ENCODE measurements around the gene NHSL2. TPM values are rescaled to one million over a fixed set of nuclear protein-coding genes. Genes with fewer than 3 reads are reported as not detected.

NHSL2 gene
- total and polyA plus RNA-seq, 2 experiments from 2014 or later = 4.7 to 9.5 TPM

DNA sequence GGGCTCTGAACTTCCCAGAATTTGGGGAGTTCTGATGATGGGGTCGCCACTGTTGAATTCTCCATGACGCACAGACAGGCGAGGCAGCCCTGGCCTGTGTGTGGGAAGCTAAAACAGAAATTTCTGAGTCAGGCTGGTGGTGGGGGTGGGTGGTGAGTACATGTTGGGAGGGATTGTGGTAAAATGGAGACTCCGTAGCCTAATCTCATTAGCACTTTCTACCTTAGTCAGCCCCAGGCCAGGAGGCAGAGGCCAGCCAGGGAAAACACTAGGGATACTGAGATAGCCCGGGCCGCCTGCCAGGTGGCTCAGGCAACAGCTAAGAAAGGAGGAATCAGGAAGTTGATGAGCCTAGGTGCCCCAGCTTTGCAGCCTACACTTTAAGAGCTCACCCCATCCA lies 39.3 kb upstream of the NHSL2 start (continued):
- TF ChIP-seq, protein P1, sequence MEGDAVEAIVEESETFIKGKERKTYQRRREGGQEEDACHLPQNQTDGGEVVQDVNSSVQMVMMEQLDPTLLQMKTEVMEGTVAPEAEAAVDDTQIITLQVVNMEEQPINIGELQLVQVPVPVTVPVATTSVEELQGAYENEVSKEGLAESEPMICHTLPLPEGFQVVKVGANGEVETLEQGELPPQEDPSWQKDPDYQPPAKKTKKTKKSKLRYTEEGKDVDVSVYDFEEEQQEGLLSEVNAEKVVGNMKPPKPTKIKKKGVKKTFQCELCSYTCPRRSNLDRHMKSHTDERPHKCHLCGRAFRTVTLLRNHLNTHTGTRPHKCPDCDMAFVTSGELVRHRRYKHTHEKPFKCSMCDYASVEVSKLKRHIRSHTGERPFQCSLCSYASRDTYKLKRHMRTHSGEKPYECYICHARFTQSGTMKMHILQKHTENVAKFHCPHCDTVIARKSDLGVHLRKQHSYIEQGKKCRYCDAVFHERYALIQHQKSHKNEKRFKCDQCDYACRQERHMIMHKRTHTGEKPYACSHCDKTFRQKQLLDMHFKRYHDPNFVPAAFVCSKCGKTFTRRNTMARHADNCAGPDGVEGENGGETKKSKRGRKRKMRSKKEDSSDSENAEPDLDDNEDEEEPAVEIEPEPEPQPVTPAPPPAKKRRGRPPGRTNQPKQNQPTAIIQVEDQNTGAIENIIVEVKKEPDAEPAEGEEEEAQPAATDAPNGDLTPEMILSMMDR (conservative IDR thresholded peaks at IDR 0.05; ENCODE audit: low read depth in 2 of 2) = no peak
- TF ChIP-seq, protein P2, sequence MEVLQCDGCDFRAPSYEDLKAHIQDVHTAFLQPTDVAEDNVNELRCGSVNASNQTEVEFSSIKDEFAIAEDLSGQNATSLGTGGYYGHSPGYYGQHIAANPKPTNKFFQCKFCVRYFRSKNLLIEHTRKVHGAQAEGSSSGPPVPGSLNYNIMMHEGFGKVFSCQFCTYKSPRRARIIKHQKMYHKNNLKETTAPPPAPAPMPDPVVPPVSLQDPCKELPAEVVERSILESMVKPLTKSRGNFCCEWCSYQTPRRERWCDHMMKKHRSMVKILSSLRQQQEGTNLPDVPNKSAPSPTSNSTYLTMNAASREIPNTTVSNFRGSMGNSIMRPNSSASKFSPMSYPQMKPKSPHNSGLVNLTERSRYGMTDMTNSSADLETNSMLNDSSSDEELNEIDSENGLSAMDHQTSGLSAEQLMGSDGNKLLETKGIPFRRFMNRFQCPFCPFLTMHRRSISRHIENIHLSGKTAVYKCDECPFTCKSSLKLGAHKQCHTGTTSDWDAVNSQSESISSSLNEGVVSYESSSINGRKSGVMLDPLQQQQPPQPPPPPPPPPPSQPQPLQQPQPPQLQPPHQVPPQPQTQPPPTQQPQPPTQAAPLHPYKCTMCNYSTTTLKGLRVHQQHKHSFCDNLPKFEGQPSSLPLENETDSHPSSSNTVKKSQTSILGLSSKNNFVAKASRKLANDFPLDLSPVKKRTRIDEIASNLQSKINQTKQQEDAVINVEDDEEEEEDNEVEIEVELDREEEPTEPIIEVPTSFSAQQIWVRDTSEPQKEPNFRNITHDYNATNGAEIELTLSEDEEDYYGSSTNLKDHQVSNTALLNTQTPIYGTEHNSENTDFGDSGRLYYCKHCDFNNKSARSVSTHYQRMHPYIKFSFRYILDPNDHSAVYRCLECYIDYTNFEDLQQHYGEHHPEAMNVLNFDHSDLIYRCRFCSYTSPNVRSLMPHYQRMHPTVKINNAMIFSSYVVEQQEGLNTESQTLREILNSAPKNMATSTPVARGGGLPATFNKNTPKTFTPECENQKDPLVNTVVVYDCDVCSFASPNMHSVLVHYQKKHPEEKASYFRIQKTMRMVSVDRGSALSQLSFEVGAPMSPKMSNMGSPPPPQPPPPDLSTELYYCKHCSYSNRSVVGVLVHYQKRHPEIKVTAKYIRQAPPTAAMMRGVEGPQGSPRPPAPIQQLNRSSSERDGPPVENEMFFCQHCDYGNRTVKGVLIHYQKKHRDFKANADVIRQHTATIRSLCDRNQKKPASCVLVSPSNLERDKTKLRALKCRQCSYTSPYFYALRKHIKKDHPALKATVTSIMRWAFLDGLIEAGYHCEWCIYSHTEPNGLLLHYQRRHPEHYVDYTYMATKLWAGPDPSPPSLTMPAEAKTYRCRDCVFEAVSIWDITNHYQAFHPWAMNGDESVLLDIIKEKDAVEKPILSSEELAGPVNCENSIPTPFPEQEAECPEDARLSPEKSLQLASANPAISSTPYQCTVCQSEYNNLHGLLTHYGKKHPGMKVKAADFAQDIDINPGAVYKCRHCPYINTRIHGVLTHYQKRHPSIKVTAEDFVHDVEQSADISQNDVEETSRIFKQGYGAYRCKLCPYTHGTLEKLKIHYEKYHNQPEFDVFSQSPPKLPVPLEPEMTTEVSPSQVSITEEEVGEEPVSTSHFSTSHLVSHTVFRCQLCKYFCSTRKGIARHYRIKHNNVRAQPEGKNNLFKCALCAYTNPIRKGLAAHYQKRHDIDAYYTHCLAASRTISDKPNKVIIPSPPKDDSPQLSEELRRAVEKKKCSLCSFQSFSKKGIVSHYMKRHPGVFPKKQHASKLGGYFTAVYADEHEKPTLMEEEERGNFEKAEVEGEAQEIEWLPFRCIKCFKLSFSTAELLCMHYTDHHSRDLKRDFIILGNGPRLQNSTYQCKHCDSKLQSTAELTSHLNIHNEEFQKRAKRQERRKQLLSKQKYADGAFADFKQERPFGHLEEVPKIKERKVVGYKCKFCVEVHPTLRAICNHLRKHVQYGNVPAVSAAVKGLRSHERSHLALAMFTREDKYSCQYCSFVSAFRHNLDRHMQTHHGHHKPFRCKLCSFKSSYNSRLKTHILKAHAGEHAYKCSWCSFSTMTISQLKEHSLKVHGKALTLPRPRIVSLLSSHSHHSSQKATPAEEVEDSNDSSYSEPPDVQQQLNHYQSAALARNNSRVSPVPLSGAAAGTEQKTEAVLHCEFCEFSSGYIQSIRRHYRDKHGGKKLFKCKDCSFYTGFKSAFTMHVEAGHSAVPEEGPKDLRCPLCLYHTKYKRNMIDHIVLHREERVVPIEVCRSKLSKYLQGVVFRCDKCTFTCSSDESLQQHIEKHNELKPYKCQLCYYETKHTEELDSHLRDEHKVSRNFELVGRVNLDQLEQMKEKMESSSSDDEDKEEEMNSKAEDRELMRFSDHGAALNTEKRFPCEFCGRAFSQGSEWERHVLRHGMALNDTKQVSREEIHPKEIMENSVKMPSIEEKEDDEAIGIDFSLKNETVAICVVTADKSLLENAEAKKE (CRISPR knock-in tag; IDR thresholded peaks at IDR 0.05) = no peak

DNA sequence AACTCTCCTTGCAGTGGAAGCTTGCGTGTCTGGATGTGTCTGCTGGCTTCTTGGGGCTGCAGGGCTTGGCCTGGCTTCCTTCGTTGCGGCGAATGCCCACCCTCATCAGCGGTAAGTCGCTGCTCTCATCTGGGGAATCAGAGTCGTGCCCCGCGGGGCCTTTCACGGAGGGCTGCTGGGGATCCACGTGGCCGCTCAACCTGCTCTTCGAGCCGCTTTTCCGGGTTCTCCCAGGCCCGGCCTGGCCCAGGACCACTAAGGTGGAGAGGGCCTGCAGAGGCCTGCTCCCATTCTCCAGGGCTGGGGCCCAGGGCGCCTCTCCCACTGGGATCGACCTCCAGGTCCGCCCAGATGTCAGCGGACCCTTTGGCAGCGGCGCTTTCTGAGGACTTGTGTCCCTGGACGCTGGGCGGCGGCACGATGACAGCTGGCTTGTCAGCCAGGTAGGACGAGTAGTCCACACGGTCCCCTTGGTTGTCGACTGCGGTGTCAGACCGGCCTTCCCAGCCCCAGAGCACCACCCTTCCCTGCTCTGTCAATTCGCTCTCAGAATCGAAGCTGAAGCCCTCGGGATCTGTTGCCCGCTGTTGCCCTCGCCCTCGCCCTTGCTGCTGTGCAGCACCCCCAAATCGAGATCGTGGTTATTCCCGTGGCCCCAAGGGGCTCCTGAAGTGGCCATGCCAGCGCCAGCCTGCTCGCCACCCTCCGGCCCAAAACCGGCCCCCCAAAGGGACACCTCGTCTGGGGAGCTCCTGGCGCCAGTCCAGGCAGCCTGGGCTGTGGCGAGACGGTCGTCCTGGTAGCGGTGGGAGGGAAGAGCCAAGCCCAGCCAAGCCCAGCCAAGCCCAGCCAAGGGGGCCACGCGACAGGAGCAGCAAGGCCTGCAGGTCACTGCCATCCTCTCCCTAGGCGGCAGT lies 37.8 kb upstream of the NHSL2 start:
- peaks cover 12% of the 10 kb centered on the region for H3K27me3 Mint-ChIP-seq (ENCODE audit: insufficient read depth, low read depth, poor library complexity)
- peaks cover 5% of the 10 kb centered on the region; the same call in 1 of the 3 replicates for H3K4me1 Mint-ChIP-seq
- H3K27me3 ChIP-seq (ENCODE audit: insufficient read depth) = no peaks in the 10 kb centered on the region
- H3K9me3 Mint-ChIP-seq = peaks cover 11% of the 10 kb centered on the region
- H3K36me3 Mint-ChIP-seq (ENCODE audit: low read depth) = peaks cover 6% of the 10 kb centered on the region
- no peaks in the 10 kb centered on the region for H3K36me3 ChIP-seq (ENCODE audit: insufficient read depth)
- H3K4me3 ChIP-seq = no peak overlapping the region
- no peaks in the 10 kb centered on the region for H3F3A ChIP-seq (replicated peaks; ENCODE audit: low read depth)
- H3K4me1 ChIP-seq (ENCODE audit: insufficient read depth) = no peaks in the 10 kb centered on the region
- DNase-seq (ENCODE audit: low spot score) (no peak), ATAC-seq (no peak)
- no peaks in the 10 kb centered on the region for H4K20me1 ChIP-seq (replicated peaks; ENCODE audit: insufficient read depth)
- no peak overlapping the region for H3K4me3 Mint-ChIP-seq
- H3K9me2 ChIP-seq (ENCODE audit: insufficient read depth) = no peaks in the 10 kb centered on the region
- no peak overlapping the region for H3K27ac Mint-ChIP-seq
- no peak overlapping the region for H3K27ac ChIP-seq (ENCODE audit: low read depth)
- no peak overlapping the region for H2AFZ ChIP-seq
- no peaks in the 10 kb centered on the region for H3K79me2 ChIP-seq (replicated peaks; ENCODE audit: insufficient read depth)
- H3K4me2 ChIP-seq = no peak overlapping the region
- TF ChIP-seq, protein P1 (conservative IDR thresholded peaks at IDR 0.05; ENCODE audit: low read depth in 2 of 2) = no peak
- TF ChIP-seq, protein P2 (CRISPR knock-in tag; IDR thresholded peaks at IDR 0.05) = no peak

Measured in GM23338 (cell line).